ENCODE data around the gene COLEC12. TPM values are rescaled to one million over a fixed set of nuclear protein-coding genes. Genes with fewer than 3 reads are reported as not detected.

The COLEC12 gene
- total and polyA plus RNA-seq, 2 donors (not counting 3 experiments of a cell fraction or from before 2014, with no cell fraction given) = 8.0 to 17.1 TPM

DNA sequence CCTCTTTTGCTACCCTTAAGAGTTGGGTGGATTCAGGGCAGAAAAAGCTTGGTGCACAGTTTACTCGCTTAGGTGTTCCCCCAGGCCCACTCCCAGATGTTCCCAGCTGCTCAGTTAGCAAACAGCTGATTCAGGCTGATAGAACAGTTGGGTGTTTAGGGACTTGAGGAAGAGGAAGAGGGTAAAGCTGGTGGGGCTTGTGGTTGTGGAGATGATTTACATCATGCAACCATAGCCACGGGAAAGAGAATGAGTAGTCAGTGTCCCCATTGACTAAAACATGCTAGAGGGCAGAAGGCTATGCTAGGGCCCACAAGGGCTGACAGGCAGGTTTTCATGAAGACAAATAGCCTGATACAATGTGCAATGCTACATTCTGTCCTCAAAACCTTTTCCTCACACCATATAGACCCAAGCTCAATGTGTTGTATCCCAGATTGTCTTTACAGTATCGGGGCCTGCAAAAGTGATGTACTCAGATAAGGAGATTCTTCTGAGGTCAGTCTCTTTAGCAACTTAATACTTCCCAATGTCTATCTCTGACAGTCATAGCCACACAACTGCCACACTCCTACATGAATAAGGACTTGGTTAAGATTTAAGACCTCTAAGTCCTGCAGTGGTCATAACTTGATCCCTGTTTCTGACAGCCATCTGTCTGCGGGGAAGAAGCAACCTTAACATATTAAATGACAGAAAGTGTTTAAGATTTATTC lies 15.6 kb downstream of the COLEC12 start:
- Histone ChIP-seq H3K9ac (replicated peaks; ENCODE audit: extremely low read depth, insufficient read depth, low read length) (no peak overlapping the region), H2AFZ (ENCODE audit: low read depth, low read length) (no peak overlapping the region), H3K9me1 (replicated peaks; ENCODE audit: control insufficient read depth, extremely low read depth, insufficient read depth, low read length) (no peaks in the 10 kb centered on the region), H3K9me3 (replicated peaks; ENCODE audit: control insufficient read depth, insufficient read depth, low read length) (no peaks in the 10 kb centered on the region), H3K27ac (ENCODE audit: insufficient read depth, low read depth, low read length) (no peak overlapping the region), H3K4me1 (ENCODE audit: control insufficient read depth, extremely low read depth, insufficient read depth, low read length) (peaks cover 7% of the 10 kb centered on the region), H3K4me3 (replicated peaks in 1 of 3; ENCODE audit: insufficient read depth in 1 of 3, low read depth in 1 of 3, low read length in 3 of 3) (no peak overlapping the region), H4K20me1 (replicated peaks; ENCODE audit: control insufficient read depth, extremely low read depth, insufficient read depth, low read length) (no peaks in the 10 kb centered on the region), H3K4me2 (ENCODE audit: insufficient read depth, low read length) (no peak overlapping the region), H3K27me3 (ENCODE audit: control insufficient read depth in 2 of 2, insufficient read depth in 2 of 2, low read length in 2 of 2) (no peaks in the 10 kb centered on the region), H3K79me2 (ENCODE audit: control insufficient read depth, insufficient read depth, low read length) (no peaks in the 10 kb centered on the region), H3K36me3 (ENCODE audit: control insufficient read depth in 2 of 2, extremely low read depth in 1 of 2, insufficient read depth in 2 of 2, low read length in 2 of 2) (no peaks in the 10 kb centered on the region)
- dilution Hi-C loops (cut with MboI; ENCODE audit: extremely low pct_ligation_motif_present, low sequenced_read_pairs) (no loop called here), intact Hi-C loops (cut with micrococcal nuclease) (no loop called here)
- POLR2A ChIA-PET = no interaction called here
- BruUV-seq (replicated peaks) = no TSS peak
- DNase-seq (ENCODE audit: low read depth, low spot score) (no peak), FAIRE-seq (no peak)
- TF ChIP-seq FOS (IDR thresholded peaks at IDR 0.05; ENCODE audit: borderline replicate concordance, insufficient read depth, low read length) = no peak
- TF ChIP-seq GATA2 (IDR thresholded peaks at IDR 0.05; ENCODE audit: insufficient read depth, insufficient read length, low read depth, low read length) = no peak
- no peak for TF ChIP-seq JUN (IDR thresholded peaks at IDR 0.05; ENCODE audit: borderline replicate concordance, insufficient read depth, insufficient read length, low read depth)
- TF ChIP-seq POLR2A (IDR thresholded peaks at IDR 0.05; ENCODE audit: low read depth, low read length) = no peak
- TF ChIP-seq, protein P1, sequence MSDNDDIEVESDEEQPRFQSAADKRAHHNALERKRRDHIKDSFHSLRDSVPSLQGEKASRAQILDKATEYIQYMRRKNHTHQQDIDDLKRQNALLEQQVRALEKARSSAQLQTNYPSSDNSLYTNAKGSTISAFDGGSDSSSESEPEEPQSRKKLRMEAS (IDR thresholded peaks at IDR 0.05; ENCODE audit: insufficient read depth, insufficient read length) = no peak
- TF ChIP-seq EZH2 (IDR thresholded peaks at IDR 0.05; ENCODE audit: borderline replicate concordance, low read depth, low read length, severe bottlenecking) = no peak
- TF ChIP-seq, protein P2, sequence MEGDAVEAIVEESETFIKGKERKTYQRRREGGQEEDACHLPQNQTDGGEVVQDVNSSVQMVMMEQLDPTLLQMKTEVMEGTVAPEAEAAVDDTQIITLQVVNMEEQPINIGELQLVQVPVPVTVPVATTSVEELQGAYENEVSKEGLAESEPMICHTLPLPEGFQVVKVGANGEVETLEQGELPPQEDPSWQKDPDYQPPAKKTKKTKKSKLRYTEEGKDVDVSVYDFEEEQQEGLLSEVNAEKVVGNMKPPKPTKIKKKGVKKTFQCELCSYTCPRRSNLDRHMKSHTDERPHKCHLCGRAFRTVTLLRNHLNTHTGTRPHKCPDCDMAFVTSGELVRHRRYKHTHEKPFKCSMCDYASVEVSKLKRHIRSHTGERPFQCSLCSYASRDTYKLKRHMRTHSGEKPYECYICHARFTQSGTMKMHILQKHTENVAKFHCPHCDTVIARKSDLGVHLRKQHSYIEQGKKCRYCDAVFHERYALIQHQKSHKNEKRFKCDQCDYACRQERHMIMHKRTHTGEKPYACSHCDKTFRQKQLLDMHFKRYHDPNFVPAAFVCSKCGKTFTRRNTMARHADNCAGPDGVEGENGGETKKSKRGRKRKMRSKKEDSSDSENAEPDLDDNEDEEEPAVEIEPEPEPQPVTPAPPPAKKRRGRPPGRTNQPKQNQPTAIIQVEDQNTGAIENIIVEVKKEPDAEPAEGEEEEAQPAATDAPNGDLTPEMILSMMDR (IDR thresholded peaks at IDR 0.05; ENCODE audit: extremely low read depth in 1 of 2, insufficient read depth in 1 of 2, low read depth in 1 of 2, low read length in 2 of 2) = no peak
- no peak for TF ChIP-seq POLR2AphosphoS5 (IDR thresholded peaks at IDR 0.05; ENCODE audit: insufficient read depth, low read depth, low read length)
- no peak for TF ChIP-seq MYC (IDR thresholded peaks at IDR 0.05; ENCODE audit: low read depth, low read length)
- CTCF ChIA-PET = interaction anchor here (1.3 kb wide), 2 partner anchors 11 to 187 kb away, joined by 3 to 4 read pairs; no protein-coding TSS in a partner anchor
